IMR-90 (cell line): ENCODE measurements around the gene FOXI3. TPM values are rescaled to one million over a fixed set of nuclear protein-coding genes. Genes with fewer than 3 reads are reported as not detected.

ENCODE experiments used
- ATAC-seq: fragments of 200-7000 bp; cut with Tn5 transposase; 2 replicates; pipeline ENCODE4 v1.9.1; 2020; ENCODE audit warnings: low read depth, mild to moderate bottlenecking, moderate library complexity
- BruUV-seq: library from RNA; stranded (reverse); fragments of 400-500 nt; replicated peaks from 2 replicates; lab custom pipeline; 2021; lab: Mats Ljungman, UMichigan
- CTCF ChIA-PET: fragments of 300-600 bp; formaldehyde crosslinking; extraction: SDS; loops from one replicate; lab custom pipeline; 2021; ENCODE audit warnings: antibody characterized with exemption; lab: Yijun Ruan, JAX
- POLR2A ChIA-PET: fragments of 300-600 bp; sonication (Branson Sonifier 250); formaldehyde crosslinking; loops from one replicate; lab custom pipeline; 2022; ENCODE audit warnings: antibody characterized with exemption; ENCODE audit not compliant: unreplicated experiment; lab: Charles Lee
- DNase-seq: peaks from one replicate; pipeline ENCODE4 v3.0.0; 2013
- H2AFZ ChIP-seq: replicated peaks from 2 replicates; pipeline ENCODE3; 2013; ENCODE audit warnings: low read length, mild to moderate bottlenecking; ENCODE audit not compliant: poor library complexity
- H2AK5ac ChIP-seq: 2 replicates; pipeline ENCODE4 v1.6.1; 2013; ENCODE audit warnings: low read depth, low read length, inconsistent platforms
- H2AK9ac ChIP-seq: replicated peaks from 2 replicates; pipeline ENCODE3; 2013; ENCODE audit warnings: mild to moderate bottlenecking, low read depth, low read length, moderate library complexity; ENCODE audit not compliant: poor library complexity
- H2BK120ac ChIP-seq: 2 replicates; pipeline ENCODE4 v1.6.1; 2013; ENCODE audit warnings: low read depth, low read length, inconsistent platforms
- H2BK15ac ChIP-seq: 3 replicates; pipeline ENCODE4 v1.6.1; 2013; ENCODE audit warnings: low read depth, low read length, inconsistent platforms
- H2BK20ac ChIP-seq: 2 replicates; pipeline ENCODE4 v1.6.1; 2013; ENCODE audit warnings: low read depth, mild to moderate bottlenecking, inconsistent platforms, low read length, moderate library complexity
- H2BK5ac ChIP-seq: 2 replicates; pipeline ENCODE4 v1.6.1; 2013; ENCODE audit warnings: mild to moderate bottlenecking, low read depth, low read length, inconsistent platforms; ENCODE audit not compliant: poor library complexity, severe bottlenecking
- H3K14ac ChIP-seq: replicated peaks from 2 replicates; pipeline ENCODE4 v1.6.1; 2013; ENCODE audit warnings: low read depth, low read length, inconsistent platforms
- H3K18ac ChIP-seq: 2 replicates; pipeline ENCODE4 v1.6.1; 2013; ENCODE audit warnings: low read depth, low read length, control low read depth
- H3K23ac ChIP-seq: 2 replicates; pipeline ENCODE4 v1.6.1; 2013; ENCODE audit warnings: low read depth, low read length, inconsistent platforms
- H3K27ac ChIP-seq: 2 replicates; pipeline ENCODE4 v1.5.1; 2013; ENCODE audit warnings: mild to moderate bottlenecking, control low read depth, low read length; ENCODE audit not compliant: insufficient read depth
- H3K27me3 ChIP-seq: 2 replicates; pipeline ENCODE4 v1.6.1; 2013; ENCODE audit warnings: low read length; ENCODE audit not compliant: control insufficient read depth, insufficient read depth
- H3K36me3 ChIP-seq: 2 replicates; pipeline ENCODE4 v1.6.1; 2013; ENCODE audit warnings: low read length, mixed read lengths; ENCODE audit not compliant: control insufficient read depth, insufficient read depth
- H3K4ac ChIP-seq: 2 replicates; pipeline ENCODE4 v1.6.1; 2013; ENCODE audit warnings: low read depth, low read length, inconsistent platforms
- H3K4me1 ChIP-seq: 2 replicates; pipeline ENCODE4 v1.6.1; 2013; ENCODE audit warnings: low read length, mixed read lengths; ENCODE audit not compliant: control insufficient read depth, insufficient read depth
- H3K4me2 ChIP-seq: 2 replicates; pipeline ENCODE4 v1.6.1; 2013; ENCODE audit warnings: low read depth, mild to moderate bottlenecking, control low read depth, low read length, moderate library complexity
- H3K4me3 ChIP-seq: 2 replicates; pipeline ENCODE4 v1.5.1; 2013; ENCODE audit warnings: low read depth, mild to moderate bottlenecking, control low read depth, low read length, moderate library complexity; ENCODE audit not compliant: insufficient read depth
- H3K56ac ChIP-seq: 2 replicates; pipeline ENCODE4 v1.6.1; 2013; ENCODE audit warnings: low read length, inconsistent platforms; ENCODE audit not compliant: insufficient read depth; ENCODE audit errors: extremely low read depth
- H3K79me1 ChIP-seq, 2 experiments: 2 replicates each; pipeline ENCODE4 v1.6.1; 2013; ENCODE audit warnings: low read length in 2 of 2, inconsistent platforms in 1 of 2, low read depth in 1 of 2
- H3K9ac ChIP-seq: 2 replicates; pipeline ENCODE4 v1.6.1; 2013; ENCODE audit warnings: low read depth, low read length, control low read depth
- H3K9me1 ChIP-seq: 2 replicates; pipeline ENCODE4 v1.6.1; 2013; ENCODE audit warnings: low read length, inconsistent platforms; ENCODE audit not compliant: insufficient read depth
- H3K9me3 ChIP-seq: 2 replicates; pipeline ENCODE4 v1.6.1; 2013; ENCODE audit warnings: low read length; ENCODE audit not compliant: control insufficient read depth, insufficient read depth
- H4K20me1 ChIP-seq: 2 replicates; pipeline ENCODE4 v1.6.1; 2013; ENCODE audit warnings: low read length, inconsistent platforms; ENCODE audit not compliant: insufficient read depth
- H4K5ac ChIP-seq: 2 replicates; pipeline ENCODE4 v1.6.1; 2013; ENCODE audit warnings: mild to moderate bottlenecking, low read depth, low read length, control low read depth
- H4K8ac ChIP-seq, 2 experiments: 2 replicates each; pipeline ENCODE4 v1.6.1; 2013; ENCODE audit warnings: low read depth in 2 of 2, low read length in 2 of 2, control low read depth in 1 of 2, inconsistent platforms in 1 of 2
- H4K91ac ChIP-seq: 2 replicates; pipeline ENCODE4 v1.6.1; 2013; ENCODE audit warnings: low read depth, low read length, inconsistent platforms; ENCODE audit not compliant: insufficient read depth
- BHLHE40 ChIP-seq: fragments of 150-350 bp; IDR thresholded peaks from 2 replicates; pipeline ENCODE4 v1.6.1; 2016; ENCODE audit warnings: mild to moderate bottlenecking, low read depth, low read length
- CEBPB ChIP-seq: IDR thresholded peaks from 2 replicates; pipeline ENCODE4 v1.6.1; 2012; ENCODE audit warnings: low read depth, low read length, improper control_type of control experiment
- CTCF ChIP-seq: conservative IDR thresholded peaks from 2 replicates; pipeline ENCODE4 v1.5.1; 2012; ENCODE audit warnings: mild to moderate bottlenecking, low read depth, low read length, improper control_type of control experiment
- ELK1 ChIP-seq: fragments of 150-350 bp; IDR thresholded peaks from 2 replicates; pipeline ENCODE4 v1.6.1; 2016; ENCODE audit warnings: low read depth, mild to moderate bottlenecking, low read length, moderate library complexity, borderline replicate concordance
- FOS ChIP-seq: fragments of 150-350 bp; IDR thresholded peaks from 2 replicates; pipeline ENCODE4 v1.6.1; 2016; ENCODE audit warnings: low read depth, low read length
- MAFK ChIP-seq: IDR thresholded peaks from 2 replicates; pipeline ENCODE4 v1.6.1; 2012; ENCODE audit warnings: low read depth, low read length, improper control_type of control experiment
- MXI1 ChIP-seq: IDR thresholded peaks from 2 replicates; pipeline ENCODE4 v1.6.1; 2012; ENCODE audit warnings: low read depth, mild to moderate bottlenecking, low read length, moderate library complexity, borderline replicate concordance
- NFE2L2 ChIP-seq: fragments of 150-350 bp; IDR thresholded peaks from 2 replicates; pipeline ENCODE4 v1.6.1; 2016; ENCODE audit warnings: low read depth, mild to moderate bottlenecking, low read length
- POLR2A ChIP-seq: IDR thresholded peaks from 2 replicates; pipeline ENCODE4 v1.6.1; 2012; ENCODE audit warnings: mild to moderate bottlenecking, low read depth, low read length
- RAD21 ChIP-seq: IDR thresholded peaks from 2 replicates; pipeline ENCODE4 v1.6.1; 2012; ENCODE audit warnings: low read length, improper control_type of control experiment
- SMC3 ChIP-seq: fragments of 150-350 bp; IDR thresholded peaks from 2 replicates; pipeline ENCODE4 v1.6.1; 2016; ENCODE audit warnings: low read depth, mild to moderate bottlenecking, antibody characterized with exemption, low read length, moderate library complexity
- USF2 ChIP-seq: fragments of 150-350 bp; IDR thresholded peaks from 2 replicates; pipeline ENCODE4 v1.6.1; 2017; ENCODE audit warnings: mild to moderate bottlenecking, antibody characterized with exemption, low read length, low read depth
- WGBS, 2 experiments: methylation state at CpG; one replicate each; pipeline versions ENCODE4 v1.1.5 to v1.1.7; 2013; ENCODE audit warnings: missing lambda C conversion rate in 2 of 2; ENCODE audit not compliant: insufficient read length in 1 of 2; ENCODE audit errors: extremely low coverage in 2 of 2; 5-methylcytosine and 5-hydroxymethylcytosine counted together
- dilution Hi-C: fragments of 300-500 bp; cut with HindIII; formaldehyde crosslinking; loops from one replicate; pipeline ENCODE4 v1.14.3; 2018; ENCODE audit warnings: low sequenced_read_pairs; ENCODE audit not compliant: unreplicated experiment
- in situ Hi-C: fragments of 300-500 bp; cut with MboI; formaldehyde crosslinking; loops from 3 replicates; pipeline ENCODE4 v1.14.3; 2019; ENCODE audit warnings: low sequenced_read_pairs, inconsistent platforms, mixed read lengths
- intact Hi-C: fragments of 100-400 bp; cut with micrococcal nuclease; formaldehyde crosslinking; loops from 2 replicates; pipeline ENCODE4 v1.10.0; 2022
- polyA plus RNA-seq, 3 experiments: library from polyadenylated mRNA; depleted of rRNA; stranded (reverse); fragments of >200 nt; gene quantifications; 2 replicates each; pipeline ENCODE4 v1.2.3, GENCODE V29; 2012; ENCODE audit warnings: low replicate concordance in 1 of 3
- total RNA-seq: library from RNA; depleted of rRNA; stranded (reverse); fragments of >200 nt; gene quantifications from 2 replicates; pipeline ENCODE4 v1.2.3, GENCODE V29; 2012

Gene FOXI3
- total and polyA plus RNA-seq, 2 of the 4 experiments (the other 2 are of a cell fraction), result not detected

- TF ChIP-seq BHLHE40 (no peak), FOS (no peak), MAFK (no peak), USF2 (no peak), SMC3 (no peak), CEBPB (no peak)
Measured at GRCh38 chr2:88450186-88450585, 2.3 kb downstream of the FOXI3 start (continued).

- CTCF ChIA-PET, result no interaction called here
- dilution Hi-C loops, result no loop called here
- H3K4me3 ChIP-seq, result no peak overlapping the region
- no peak overlapping the region for H3K27ac ChIP-seq
- no peak overlapping the region for H2BK20ac ChIP-seq
- H2BK5ac ChIP-seq, result no peak overlapping the region
- H2AK9ac ChIP-seq, result no peak overlapping the region
- H3K4me2 ChIP-seq, result no peak overlapping the region
- POLR2A ChIA-PET, result no interaction called here
- ATAC-seq, result no peak
- intact Hi-C loops, result no loop called here
- no peak overlapping the region for H3K4ac ChIP-seq
- no peak overlapping the region for H2BK15ac ChIP-seq
- H3K14ac ChIP-seq, result no peak overlapping the region
- H3K18ac ChIP-seq, result no peak overlapping the region
- no peaks in the 10 kb centered on the region for H3K79me1 ChIP-seq
- no peak overlapping the region for H4K5ac ChIP-seq
- no peak overlapping the region for H3K9ac ChIP-seq
- DNase-seq, result no peak
- no TSS peak for BruUV-seq
- no peaks in the 10 kb centered on the region for H4K20me1 ChIP-seq
- H3K27me3 ChIP-seq, result peaks cover 39% of the 10 kb centered on the region
- no peak overlapping the region for H2AK5ac ChIP-seq
- no peak overlapping the region for H4K91ac ChIP-seq
- in situ Hi-C loops, result no loop called here
- no peak overlapping the region for H2BK120ac ChIP-seq
- H2AFZ ChIP-seq, result no peak overlapping the region
- no peaks in the 10 kb centered on the region for H3K4me1 ChIP-seq
- peaks cover 3% of the 10 kb centered on the region; the same call in 1 of the 2 replicates for H3K9me3 ChIP-seq
- no peaks in the 10 kb centered on the region for H3K36me3 ChIP-seq
- no peak overlapping the region for H4K8ac ChIP-seq
- H3K56ac ChIP-seq, result no peak overlapping the region
- 40% methylated on average over 5 of the region's 8 CpGs; no CpG with 5 or more reads in 1 of the 2 experiments for WGBS, 2 experiments
- no peak overlapping the region for H3K23ac ChIP-seq
- H3K9me1 ChIP-seq, result no peaks in the 10 kb centered on the region
- TF ChIP-seq CEBPB, result no peak
- no peak for TF ChIP-seq POLR2A
- no peak for TF ChIP-seq MAFK
- TF ChIP-seq BHLHE40, result no peak
- no peak for TF ChIP-seq CTCF
- no peak for TF ChIP-seq MXI1
- no peak for TF ChIP-seq FOS
- TF ChIP-seq RAD21, result no peak
- no peak for TF ChIP-seq USF2
- TF ChIP-seq ELK1, result no peak
- no peak for TF ChIP-seq NFE2L2
Measured at GRCh38 chr2:88448248-88448647, 4.2 kb downstream of the FOXI3 start.
